OCI-LY7 (cell line): ENCODE data around the gene SERTAD2. TPM values are rescaled to one million over a fixed set of nuclear protein-coding genes. Genes with fewer than 3 reads are reported as not detected.

Source experiments
- BruUV-seq: library from RNA; stranded (reverse); fragments of 400-500 nt; replicated peaks from 2 replicates; lab custom pipeline; 2021; lab: Mats Ljungman, UMichigan
- CTCF ChIA-PET: fragments of 300-600 bp; sonication (Branson Sonifier 250); formaldehyde crosslinking; loops from one replicate; lab custom pipeline; 2022; ENCODE audit warnings: antibody characterized with exemption; ENCODE audit not compliant: unreplicated experiment; lab: Charles Lee
- POLR2A ChIA-PET: fragments of 300-600 bp; sonication (Branson Sonifier 250); formaldehyde crosslinking; loops from one replicate; lab custom pipeline; 2022; ENCODE audit warnings: antibody characterized with exemption; lab: Charles Lee
- DNase-seq: peaks from one replicate; pipeline ENCODE4 v3.0.0-alpha.2; 2015; ENCODE audit warnings: low spot score
- H2AFZ ChIP-seq: fragments of 200-600 bp; sonication (generic), shearing (Covaris generic); 2 replicates; pipeline ENCODE4 v1.6.1; 2014; ENCODE audit warnings: mild to moderate bottlenecking, antibody characterized with exemption, low read length, moderate library complexity
- H3K27ac ChIP-seq: fragments of 200-600 bp; sonication (generic); 2 replicates; pipeline ENCODE4 v1.5.1; 2014; ENCODE audit warnings: mixed run types, low read depth, mild to moderate bottlenecking, moderate library complexity, low read length, inconsistent platforms; ENCODE audit not compliant: poor library complexity, severe bottlenecking
- H3K36me3 ChIP-seq: fragments of 200-600 bp; sonication (generic); 2 replicates; pipeline ENCODE4 v1.6.1; 2014; ENCODE audit warnings: mild to moderate bottlenecking, antibody characterized with exemption, low read length, moderate library complexity, mixed read lengths; ENCODE audit not compliant: insufficient read depth
- H3K4me1 ChIP-seq: fragments of 200-600 bp; sonication (generic); 2 replicates; pipeline ENCODE4 v1.5.1; 2014; ENCODE audit warnings: mild to moderate bottlenecking, low read length; ENCODE audit not compliant: insufficient read depth, poor library complexity, severe bottlenecking
- H3K4me2 ChIP-seq: fragments of 200-600 bp; sonication (generic); 2 replicates; pipeline ENCODE4 v1.6.1; 2014; ENCODE audit warnings: mild to moderate bottlenecking, low read length
- H3K4me3 ChIP-seq: fragments of 200-600 bp; sonication (generic); 2 replicates; pipeline ENCODE4 v1.5.1; 2014; ENCODE audit warnings: mild to moderate bottlenecking, low read depth, low read length; ENCODE audit not compliant: poor library complexity, severe bottlenecking
- H3K79me2 ChIP-seq: fragments of 200-600 bp; sonication (generic); 2 replicates; pipeline ENCODE4 v1.6.1; 2016; ENCODE audit warnings: low read depth, mild to moderate bottlenecking, low read length, moderate library complexity, mixed read lengths; ENCODE audit not compliant: insufficient read depth
- H3K9me2 ChIP-seq: fragments of 200-600 bp; sonication (generic); 2 replicates; pipeline ENCODE4 v1.6.1; 2016; ENCODE audit warnings: mild to moderate bottlenecking, low read length, mixed read lengths; ENCODE audit not compliant: insufficient read depth
- H3K9me3 ChIP-seq: fragments of 200-600 bp; sonication (generic); 2 replicates; pipeline ENCODE4 v1.6.1; 2014; ENCODE audit warnings: mild to moderate bottlenecking, mixed run types, low read length, mixed read lengths
- H4K20me1 ChIP-seq: fragments of 200-600 bp; sonication (generic); 2 replicates; pipeline ENCODE4 v1.6.1; 2014; ENCODE audit warnings: mild to moderate bottlenecking, antibody characterized with exemption, low read length, moderate library complexity, mixed read lengths; ENCODE audit not compliant: insufficient read depth
- CTCF ChIP-seq: fragments of 200-600 bp; sonication (generic); conservative IDR thresholded peaks from 2 replicates; pipeline ENCODE4 v1.5.1; 2014; ENCODE audit warnings: mild to moderate bottlenecking, antibody characterized with exemption, low read length, moderate library complexity, mixed read lengths
- EZH2phosphoT487 ChIP-seq: fragments of 200-600 bp; sonication (generic); IDR thresholded peaks from 2 replicates; pipeline ENCODE4 v1.6.1; 2018; ENCODE audit warnings: low read depth, borderline replicate concordance, mild to moderate bottlenecking, mixed run types, antibody characterized with exemption, low read length, moderate library complexity, mixed read lengths
- intact Hi-C: fragments of 100-400 bp; cut with micrococcal nuclease; formaldehyde crosslinking; loops from one replicate; pipeline ENCODE4 v1.10.0; 2022; ENCODE audit not compliant: unreplicated experiment
- total RNA-seq, 2 experiments: library from RNA; depleted of rRNA in 1 of 2; stranded (reverse); fragments of >200 nt in 1 of 2; shearing (Covaris generic) in 1 of 2; gene quantifications; 2 replicates each; pipeline ENCODE4 v1.2.3, GENCODE V29; 2014 to 2022

SERTAD2 gene
- total RNA-seq, 2 experiments from 2014 or later = 11.5 to 54.5 TPM

DNA sequence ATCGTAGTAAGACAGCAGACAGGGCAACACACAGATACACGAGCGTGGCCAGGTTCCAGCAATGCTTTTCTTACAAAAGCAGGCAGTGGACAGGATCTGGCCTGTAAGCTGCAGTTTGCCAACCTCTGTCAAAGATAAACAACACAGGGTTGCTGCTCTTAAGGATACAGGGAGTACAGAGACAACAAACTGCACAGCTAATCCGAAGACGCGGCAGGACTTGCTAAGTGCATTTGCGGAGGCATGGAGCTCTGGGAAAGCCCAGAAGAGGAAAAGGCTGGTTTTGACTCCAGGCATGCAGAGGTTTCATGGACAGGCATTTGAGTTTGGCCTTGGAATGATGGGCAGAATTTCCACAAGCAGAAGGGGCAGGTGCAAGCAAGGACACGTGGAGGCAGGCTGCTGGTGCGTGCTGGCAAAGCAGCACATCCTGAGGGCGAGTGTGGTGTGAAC lies 24.4 kb downstream of the SERTAD2 start:
- DNase-seq = no peak
- Histone ChIP-seq H3K4me1 (peaks cover 18% of the 10 kb centered on the region), H3K4me2 (no peak overlapping the region), H3K4me3 (no peak overlapping the region), H3K27ac (no peak overlapping the region), H3K36me3 (peaks cover 40% of the 10 kb centered on the region), H2AFZ (no peak overlapping the region), H3K9me2 (no peaks in the 10 kb centered on the region), H3K79me2 (peaks cover 27% of the 10 kb centered on the region), H4K20me1 (peaks cover 15% of the 10 kb centered on the region), H3K9me3 (no peaks in the 10 kb centered on the region)
- intact Hi-C loops = loop anchor here (10.0 kb wide), 1 partner anchor 295 kb away; no protein-coding TSS in a partner anchor
- ChIA-PET CTCF (interaction anchor here (1.2 kb wide), 1 partner anchor 11 kb away, joined by 3 read pairs; no protein-coding TSS in a partner anchor), POLR2A (no interaction called here)
- no peak for TF ChIP-seq CTCF
- no TSS peak for BruUV-seq

GRCh38 chr2:64627860-64628841 lies 25.6 kb downstream of the SERTAD2 start:
- H3K79me2 ChIP-seq = peaks cover 15% of the 10 kb centered on the region; the same call in 1 of the 2 replicates
- H3K27ac ChIP-seq = no peak overlapping the region
- H3K9me3 ChIP-seq = no peaks in the 10 kb centered on the region
- H3K9me2 ChIP-seq = no peaks in the 10 kb centered on the region
- TF ChIP-seq EZH2phosphoT487 = no peak
- no peak for TF ChIP-seq CTCF
- intact Hi-C loops = loop anchor here (10.0 kb wide), 1 partner anchor 293 kb away; no protein-coding TSS in a partner anchor
- DNase-seq = no peak
- peaks cover 17% of the 10 kb centered on the region for H3K4me1 ChIP-seq
- ChIA-PET CTCF (interaction anchor here (0.9 to 1.2 kb wide), 2 partner anchors 10 to 13 kb away, joined by 3 read pairs; no protein-coding TSS in a partner anchor), POLR2A (interaction anchor here (0.8 to 2.9 kb wide), 3 partner anchors 15 to 56 kb away, joined by 3 to 13 read pairs (median 3); no protein-coding TSS in a partner anchor)
- no peak overlapping the region for H3K4me2 ChIP-seq
- H3K4me3 ChIP-seq = no peak overlapping the region
- no peak overlapping the region for H2AFZ ChIP-seq
- BruUV-seq = no TSS peak
- H3K36me3 ChIP-seq = peaks cover 28% of the 10 kb centered on the region
- peaks cover 6% of the 10 kb centered on the region for H4K20me1 ChIP-seq
